SU-DHL-6 (cell line): Measurements from ENCODE around the gene SNRPD3.

Experiments
- H2AFZ ChIP-seq: fragments of 200-600 bp; sonication (generic); 2 replicates; pipeline ENCODE4 v1.6.1; 2014; ENCODE audit warnings: low read depth, mild to moderate bottlenecking, moderate library complexity, mixed read lengths, antibody characterized with exemption, low read length; ENCODE audit not compliant: severe bottlenecking
- H3F3A ChIP-seq: fragments of 200-600 bp; shearing (Covaris generic); 2 replicates; pipeline ENCODE4 v1.6.0; 2016; ENCODE audit warnings: antibody characterized with exemption, mild to moderate bottlenecking; ENCODE audit not compliant: insufficient read depth
- H3K27ac ChIP-seq: fragments of 200-600 bp; sonication (generic); 2 replicates; pipeline ENCODE4 v1.5.1; 2016; ENCODE audit warnings: low read depth, mild to moderate bottlenecking, low read length, moderate library complexity, mixed read lengths
- H3K27me3 ChIP-seq: fragments of 200-600 bp; sonication (generic), shearing (Covaris generic); 2 replicates; pipeline ENCODE4 v1.6.0; 2014; ENCODE audit warnings: mild to moderate bottlenecking, low read length
- H3K36me3 ChIP-seq: fragments of 200-600 bp; sonication (generic); 2 replicates; pipeline ENCODE4 v1.6.1; 2014; ENCODE audit warnings: mild to moderate bottlenecking, low read length, mixed read lengths
- H3K4me2 ChIP-seq: fragments of 300-600, 200-600 bp; shearing (Covaris generic), sonication (generic); 2 replicates; pipeline ENCODE4 v1.6.0; 2014; ENCODE audit warnings: low read length, low read depth, mild to moderate bottlenecking; ENCODE audit not compliant: poor library complexity, severe bottlenecking
- H3K4me3 ChIP-seq: fragments of 200-600 bp; sonication (generic); 2 replicates; pipeline ENCODE4 v1.5.1; 2014; ENCODE audit warnings: antibody characterized with exemption, low read length, mild to moderate bottlenecking, mixed read lengths; ENCODE audit not compliant: insufficient read depth, poor library complexity, severe bottlenecking
- H3K79me2 ChIP-seq: fragments of 200-600 bp; sonication (generic); 2 replicates; pipeline ENCODE4 v1.6.1; 2014; ENCODE audit warnings: mild to moderate bottlenecking, low read length, moderate library complexity; ENCODE audit not compliant: insufficient read depth
- H3K9ac ChIP-seq: fragments of 200-600 bp; sonication (generic); 2 replicates; pipeline ENCODE4 v1.7.0; 2014; ENCODE audit warnings: mild to moderate bottlenecking, low read length
- H3K9me2 ChIP-seq: fragments of 200-600 bp; sonication (generic); replicated peaks from 2 replicates; pipeline ENCODE4 v1.6.1; 2014; ENCODE audit warnings: low read length; ENCODE audit not compliant: insufficient read depth
- H3K9me3 ChIP-seq: fragments of 200-600 bp; sonication (generic); 2 replicates; pipeline ENCODE4 v1.6.1; 2014; ENCODE audit warnings: low read length, mixed read lengths; ENCODE audit not compliant: insufficient read depth
- H4K20me1 ChIP-seq: fragments of 200-600 bp; sonication (generic); 2 replicates; pipeline ENCODE4 v1.6.1; 2014; ENCODE audit warnings: low read depth, mild to moderate bottlenecking, antibody characterized with exemption, low read length, moderate library complexity, mixed read lengths
- EZH2phosphoT487 ChIP-seq: fragments of 200-600 bp; sonication (generic), shearing (Covaris generic); conservative IDR thresholded peaks from 2 replicates; pipeline ENCODE4 v1.6.1; 2018; ENCODE audit warnings: mild to moderate bottlenecking, antibody characterized with exemption, low read length, moderate library complexity, mixed read lengths
- TF ChIP-seq, protein P1 (sequence below): fragments of 200-600 bp; sonication (generic); IDR thresholded peaks from one replicate; pipeline ENCODE4 v1.5.1; 2017; ENCODE audit warnings: antibody characterized with exemption, mild to moderate bottlenecking, low read length, moderate library complexity; ENCODE audit not compliant: insufficient read depth, poor library complexity, severe bottlenecking

SNRPD3 gene

DNA sequence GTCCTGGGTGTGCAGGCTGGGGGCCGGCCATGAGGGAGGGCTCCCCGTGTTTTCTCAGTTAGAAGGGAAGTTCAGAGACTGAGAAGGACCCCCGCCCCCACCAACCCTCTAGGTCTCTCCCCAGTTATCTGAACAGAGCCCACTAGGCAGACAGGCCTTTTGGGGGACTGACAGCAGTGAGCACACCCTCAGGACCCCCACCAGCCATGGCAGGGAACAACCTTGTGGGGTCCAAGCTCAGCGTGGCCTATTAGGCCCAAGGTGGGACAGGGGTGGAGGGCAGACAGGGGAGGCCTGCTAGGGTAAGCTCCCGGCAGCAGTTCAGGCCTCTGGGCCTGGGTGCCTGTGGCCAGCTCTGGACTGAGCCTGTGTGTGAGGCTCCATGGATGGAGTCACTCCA lies 31.5 kb downstream of the SNRPD3 start:
- no peak overlapping the region for H3K4me3 ChIP-seq
- H3K9me3 ChIP-seq: no peaks in the 10 kb centered on the region
- no peaks in the 10 kb centered on the region for H3F3A ChIP-seq
- no peak overlapping the region for H2AFZ ChIP-seq
- H3K4me2 ChIP-seq: no peak overlapping the region
- no peaks in the 10 kb centered on the region for H3K9me2 ChIP-seq
- no peak overlapping the region for H3K27ac ChIP-seq
- H3K9ac ChIP-seq: no peak overlapping the region
- H3K27me3 ChIP-seq: no peaks in the 10 kb centered on the region
- no peaks in the 10 kb centered on the region for H4K20me1 ChIP-seq
- H3K36me3 ChIP-seq: no peaks in the 10 kb centered on the region
- TF ChIP-seq, protein P1, sequence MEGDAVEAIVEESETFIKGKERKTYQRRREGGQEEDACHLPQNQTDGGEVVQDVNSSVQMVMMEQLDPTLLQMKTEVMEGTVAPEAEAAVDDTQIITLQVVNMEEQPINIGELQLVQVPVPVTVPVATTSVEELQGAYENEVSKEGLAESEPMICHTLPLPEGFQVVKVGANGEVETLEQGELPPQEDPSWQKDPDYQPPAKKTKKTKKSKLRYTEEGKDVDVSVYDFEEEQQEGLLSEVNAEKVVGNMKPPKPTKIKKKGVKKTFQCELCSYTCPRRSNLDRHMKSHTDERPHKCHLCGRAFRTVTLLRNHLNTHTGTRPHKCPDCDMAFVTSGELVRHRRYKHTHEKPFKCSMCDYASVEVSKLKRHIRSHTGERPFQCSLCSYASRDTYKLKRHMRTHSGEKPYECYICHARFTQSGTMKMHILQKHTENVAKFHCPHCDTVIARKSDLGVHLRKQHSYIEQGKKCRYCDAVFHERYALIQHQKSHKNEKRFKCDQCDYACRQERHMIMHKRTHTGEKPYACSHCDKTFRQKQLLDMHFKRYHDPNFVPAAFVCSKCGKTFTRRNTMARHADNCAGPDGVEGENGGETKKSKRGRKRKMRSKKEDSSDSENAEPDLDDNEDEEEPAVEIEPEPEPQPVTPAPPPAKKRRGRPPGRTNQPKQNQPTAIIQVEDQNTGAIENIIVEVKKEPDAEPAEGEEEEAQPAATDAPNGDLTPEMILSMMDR: no peak
- TF ChIP-seq EZH2phosphoT487: no peak
- no peaks in the 10 kb centered on the region for H3K79me2 ChIP-seq

DNA sequence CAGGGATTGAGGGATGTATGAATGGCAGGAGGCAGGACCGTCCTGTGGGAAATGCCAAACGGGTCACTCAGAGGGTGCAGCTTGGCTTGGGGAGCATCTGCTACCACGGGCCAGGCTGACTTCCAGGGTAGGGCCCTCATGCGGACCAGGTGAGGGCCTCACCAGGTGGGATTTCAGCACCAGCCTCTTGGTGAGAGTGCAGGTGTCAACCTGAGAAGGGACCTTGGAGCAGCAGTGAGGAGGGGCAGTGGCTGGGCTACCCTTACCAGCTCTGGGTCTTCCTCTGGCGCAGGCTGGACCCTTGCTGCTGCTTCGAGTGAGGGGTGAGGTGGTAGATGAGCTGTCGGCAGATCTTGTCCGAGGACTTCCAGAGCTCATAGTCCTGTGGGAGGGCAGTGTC lies 32.1 kb downstream of the SNRPD3 start:
- Histone ChIP-seq H3K27me3 (no peaks in the 10 kb centered on the region), H3K27ac (no peak overlapping the region), H2AFZ (no peak overlapping the region), H3K79me2 (no peaks in the 10 kb centered on the region), H3K9me2 (no peaks in the 10 kb centered on the region), H4K20me1 (no peaks in the 10 kb centered on the region), H3K36me3 (no peaks in the 10 kb centered on the region), H3K4me3 (no peak overlapping the region), H3K9ac (no peak overlapping the region), H3F3A (no peaks in the 10 kb centered on the region), H3K9me3 (no peaks in the 10 kb centered on the region), H3K4me2 (no peak overlapping the region)
- TF ChIP-seq, protein P1: no peak
- no peak for TF ChIP-seq EZH2phosphoT487

DNA sequence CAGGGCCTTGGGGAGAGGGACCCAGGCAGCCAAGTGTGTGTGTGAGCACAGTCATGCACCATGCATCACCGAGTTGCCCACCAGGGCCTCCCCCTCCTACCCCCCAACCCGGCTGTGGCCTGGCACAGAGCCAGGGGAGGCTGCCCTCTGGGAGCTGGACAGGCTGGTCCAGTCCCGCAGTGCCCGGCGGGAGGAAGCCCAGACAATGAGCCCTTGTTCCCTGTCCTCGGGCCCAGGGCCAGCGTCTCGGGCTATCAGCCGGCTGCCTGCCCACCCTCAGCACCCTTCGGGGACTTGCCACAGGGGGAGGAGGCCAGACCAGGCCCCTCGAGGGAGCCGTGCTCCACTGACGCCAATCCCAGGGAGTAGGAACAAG lies 32.6 kb downstream of the SNRPD3 start:
- no peaks in the 10 kb centered on the region for H3K79me2 ChIP-seq
- no peaks in the 10 kb centered on the region for H3F3A ChIP-seq
- no peak overlapping the region for H2AFZ ChIP-seq
- H3K27me3 ChIP-seq: no peaks in the 10 kb centered on the region
- H3K4me3 ChIP-seq: no peak overlapping the region
- no peaks in the 10 kb centered on the region for H3K36me3 ChIP-seq
- H3K9ac ChIP-seq: no peak overlapping the region
- no peaks in the 10 kb centered on the region for H4K20me1 ChIP-seq
- no peak overlapping the region for H3K4me2 ChIP-seq
- H3K9me3 ChIP-seq: no peaks in the 10 kb centered on the region
- no peak overlapping the region for H3K27ac ChIP-seq
- no peak for TF ChIP-seq EZH2phosphoT487
- TF ChIP-seq, protein P1: no peak
- H3K9me2 ChIP-seq: no peaks in the 10 kb centered on the region
